GM23248 (cell line): ENCODE measurements around the gene PANK1.

Experiments
- EZH2 ChIP-seq: fragments of 200-600 bp; sonication (generic); IDR thresholded peaks from 2 replicates; pipeline ENCODE4 v1.6.1; 2018; ENCODE audit warnings: antibody characterized with exemption, mild to moderate bottlenecking; ENCODE audit not compliant: insufficient read depth, poor library complexity, severe bottlenecking
- EZH2phosphoT487 ChIP-seq: fragments of 200-600 bp; sonication (generic); IDR thresholded peaks from 2 replicates; pipeline ENCODE4 v1.6.1; 2018; ENCODE audit warnings: antibody characterized with exemption, moderate library complexity, mild to moderate bottlenecking, low read depth; ENCODE audit not compliant: insufficient read depth

GRCh38 chr10:89588671-89589070 is 56.4 kb downstream of the PANK1 start:
- TF ChIP-seq EZH2phosphoT487 (no peak), EZH2 (no peak)
